Activated CD4-positive, alpha-beta T cell treated with anti-CD3 and anti-CD28 coated beads, Interleukin-2, amount 10 ng/mL, durations not matched to agents 7 days and 5 days (primary cell): ENCODE results near the gene TCHP. TPM values are rescaled to one million over a fixed set of nuclear protein-coding genes. Genes with fewer than 3 reads are reported as not detected.
"Not testable (repeated sequence)": the region's sequence is repeated elsewhere in the genome, so short reads cannot be mapped to it uniquely, and the experiment has no call there.

Source experiments
- CTCF ChIA-PET: fragments of 350-600 bp; sonication (Branson Sonifier 250); formaldehyde crosslinking; loops from one replicate; lab custom pipeline; 2021; ENCODE audit warnings: antibody characterized with exemption; lab: Charles Lee
- POLR2A ChIA-PET: fragments of 350-600 bp; sonication (Branson Sonifier 250); formaldehyde crosslinking; loops from one replicate; lab custom pipeline; 2021; ENCODE audit warnings: antibody characterized with exemption; lab: Charles Lee
- DNase-seq: peaks from one replicate; pipeline ENCODE4 v3.0.0-alpha.2; 2020
- H3K27ac Mint-ChIP-seq: one replicate; pipeline ENCODE4 v1.8.0; 2021; ENCODE audit warnings: mild to moderate bottlenecking, moderate library complexity, mixed read lengths
- H3K27me3 Mint-ChIP-seq: one replicate; pipeline ENCODE4 v1.8.0; 2021; ENCODE audit warnings: mixed read lengths
- H3K36me3 Mint-ChIP-seq: one replicate; pipeline ENCODE4 v1.8.0; 2021; ENCODE audit warnings: low read depth, mixed read lengths
- H3K4me1 Mint-ChIP-seq: one replicate; pipeline ENCODE4 v1.8.0; 2021; ENCODE audit warnings: mixed read lengths
- H3K4me3 Mint-ChIP-seq: one replicate; pipeline ENCODE4 v1.8.0; 2021; ENCODE audit warnings: mild to moderate bottlenecking, moderate library complexity, mixed read lengths
- H3K9me3 Mint-ChIP-seq: one replicate; pipeline ENCODE4 v1.8.0; 2021; ENCODE audit warnings: mixed read lengths
- total RNA-seq, 2 experiments: library from RNA; stranded (reverse); gene quantifications; one replicate each; pipeline ENCODE4 v1.2.3, GENCODE V29; 2021

The TCHP gene
- total RNA-seq, 2 experiments from 2014 or later: 27.9 to 36.0 TPM

DNA sequence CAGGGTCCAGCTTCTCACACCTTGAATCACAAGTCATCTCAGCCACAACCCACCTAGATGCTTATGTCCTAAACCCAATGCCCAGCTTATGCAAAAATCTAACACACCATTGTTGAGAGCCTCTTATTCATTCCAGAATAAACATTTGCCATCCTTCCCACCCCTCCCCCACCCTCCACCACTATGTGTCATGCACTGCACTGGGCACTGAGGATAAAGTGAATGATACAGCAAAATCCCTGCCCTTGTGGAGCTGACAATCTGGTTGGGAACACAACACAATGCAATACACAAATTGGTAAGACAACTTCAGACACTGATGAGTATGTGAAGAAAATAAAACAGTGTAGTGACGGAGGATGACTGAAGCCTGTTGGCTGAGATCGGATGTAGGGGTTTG, 18.3 kb upstream of the TCHP start:
- DNase-seq: no peak
- Mint-ChIP-seq H3K27me3 (peaks cover 11% of the 10 kb centered on the region), H3K36me3 (no peaks in the 10 kb centered on the region), H3K4me3 (no peak overlapping the region), H3K4me1 (peaks cover 39% of the 10 kb centered on the region), H3K27ac (no peak overlapping the region), H3K9me3 (no peaks in the 10 kb centered on the region)
- ChIA-PET POLR2A (no interaction called here), CTCF (interaction anchor here (0.8 to 1.7 kb wide), 3 partner anchors 20 to 37 kb away, joined by 4 to 8 read pairs (median 5); no protein-coding TSS in a partner anchor)

DNA sequence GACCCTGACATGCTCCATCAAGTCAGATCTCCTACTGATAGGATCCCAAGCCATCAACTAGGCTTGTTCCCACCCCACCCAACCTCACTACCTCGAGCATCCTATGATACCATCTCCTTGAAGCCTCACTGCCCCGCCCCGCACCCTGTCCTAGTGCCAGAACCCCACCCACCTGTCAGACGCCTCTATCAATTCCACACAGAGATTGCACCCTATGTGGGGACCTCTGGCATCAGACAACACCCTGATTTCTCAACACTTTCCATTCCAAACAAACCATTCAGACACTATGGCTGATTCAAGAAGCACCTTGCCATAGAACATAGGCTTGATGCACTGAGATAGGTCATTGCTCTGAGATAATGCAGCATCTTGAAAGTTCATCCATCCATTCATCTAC, 16.6 kb upstream of the TCHP start:
- H3K9me3 Mint-ChIP-seq: no peaks in the 10 kb centered on the region
- POLR2A ChIA-PET: no interaction called here
- DNase-seq: no peak
- H3K4me1 Mint-ChIP-seq: peaks cover 43% of the 10 kb centered on the region
- peaks cover 11% of the 10 kb centered on the region for H3K27me3 Mint-ChIP-seq
- no peak overlapping the region for H3K4me3 Mint-ChIP-seq
- CTCF ChIA-PET: interaction anchor here (1.0 kb wide), 1 partner anchor 54 kb away, joined by 4 read pairs; no protein-coding TSS in a partner anchor
- peaks cover under 1% of the 10 kb centered on the region for H3K36me3 Mint-ChIP-seq
- no peak overlapping the region for H3K27ac Mint-ChIP-seq

GRCh38 chr12:109885616-109886015, 14.5 kb upstream of the TCHP start:
- POLR2A ChIA-PET: no interaction called here
- H3K27ac Mint-ChIP-seq: no peak overlapping the region
- peaks cover 42% of the 10 kb centered on the region for H3K4me1 Mint-ChIP-seq
- H3K27me3 Mint-ChIP-seq: peaks cover 11% of the 10 kb centered on the region
- no peak overlapping the region for H3K4me3 Mint-ChIP-seq
- CTCF ChIA-PET: interaction anchor here (1.0 to 1.5 kb wide), 2 partner anchors 9 to 81 kb away, joined by 3 to 7 read pairs; no protein-coding TSS in a partner anchor
- H3K9me3 Mint-ChIP-seq: no peaks in the 10 kb centered on the region
- DNase-seq: no peak
- peaks cover 3% of the 10 kb centered on the region for H3K36me3 Mint-ChIP-seq

DNA sequence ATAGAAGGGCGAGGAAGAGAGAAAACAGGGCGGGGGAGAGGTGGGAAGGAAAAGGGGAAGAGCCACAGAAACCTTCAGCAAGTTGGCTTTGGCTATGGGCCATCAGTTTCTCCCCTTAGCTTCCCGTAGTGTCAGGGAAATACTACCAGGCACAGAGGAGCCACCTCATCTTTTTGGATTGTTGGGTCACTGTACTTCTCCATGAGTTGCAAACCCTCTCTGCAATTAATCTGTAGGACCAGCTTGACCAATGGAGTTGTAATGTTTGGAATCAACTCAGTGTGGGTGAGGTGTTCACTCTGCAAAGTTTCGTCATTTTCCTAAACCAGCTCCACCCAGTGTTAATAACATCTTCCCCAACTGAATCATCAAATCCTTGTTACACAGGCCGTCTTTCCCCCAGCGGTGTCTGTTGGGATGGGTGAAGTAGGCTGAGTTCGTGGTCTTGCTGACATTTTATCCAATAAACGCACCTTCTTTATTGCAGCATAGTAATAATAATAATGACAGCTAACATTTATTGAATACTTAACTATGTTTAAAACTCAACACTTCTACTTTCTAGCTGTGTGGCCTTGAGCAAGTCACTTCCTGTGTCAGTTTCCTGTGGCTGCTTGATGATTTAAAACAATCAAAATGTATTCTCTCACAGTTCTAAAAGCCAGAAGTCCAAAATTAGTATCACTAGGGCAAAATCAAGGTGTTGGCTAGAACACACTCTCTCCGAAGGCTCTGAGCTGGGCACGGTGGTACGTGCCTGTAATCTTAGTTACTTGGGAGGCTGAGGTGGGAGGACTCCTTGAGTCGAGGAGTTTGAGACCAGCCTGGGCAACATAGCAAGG, 11.7 kb upstream of the TCHP start:
- POLR2A ChIA-PET: interaction anchor here (0.7 kb wide), 1 partner anchor 171 kb away, joined by 3 read pairs; no protein-coding TSS in a partner anchor
- H3K4me1 Mint-ChIP-seq: peaks cover 45% of the 10 kb centered on the region

DNA sequence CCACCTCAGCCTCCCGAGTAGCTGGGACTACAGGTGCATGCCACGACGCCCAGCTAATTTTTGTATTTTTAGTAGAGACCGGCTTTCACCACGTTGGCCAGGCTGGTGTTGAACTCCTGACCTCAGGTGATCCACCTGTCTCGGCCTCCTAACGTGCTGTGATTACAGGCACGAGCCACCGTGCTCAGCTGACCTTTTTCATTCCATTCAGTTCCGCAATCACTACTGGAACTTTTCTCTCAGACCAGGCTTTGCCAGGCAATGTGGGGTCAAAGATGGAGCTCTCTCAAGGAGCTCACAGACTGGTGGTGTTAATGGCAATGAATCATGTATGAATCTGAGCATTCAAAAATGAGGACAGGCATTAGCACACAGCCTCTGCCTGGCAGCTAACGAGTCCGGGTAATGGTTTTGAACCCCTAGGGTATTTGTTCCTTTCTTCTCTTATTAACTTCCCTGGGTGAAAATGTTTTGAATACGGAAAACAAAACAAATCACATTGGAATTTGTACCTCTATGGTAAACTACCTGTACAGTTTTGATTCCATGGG, 9.4 kb upstream of the TCHP start:
- ChIA-PET POLR2A (no interaction called here), CTCF (interaction anchor here (0.6 to 1.1 kb wide), 2 partner anchors 10 to 834 kb away, joined by 3 to 4 read pairs; partner anchors contain the start of gene GLTP)
- H3K36me3 Mint-ChIP-seq: peaks cover 3% of the 10 kb centered on the region
- peaks cover 48% of the 10 kb centered on the region for H3K4me1 Mint-ChIP-seq
- no peaks in the 10 kb centered on the region for H3K9me3 Mint-ChIP-seq
- no peak overlapping the region for H3K4me3 Mint-ChIP-seq
- no peak for DNase-seq
- no peak overlapping the region for H3K27ac Mint-ChIP-seq
- H3K27me3 Mint-ChIP-seq: no peaks in the 10 kb centered on the region

More for the DNA sequence above, 11.7 kb upstream of the TCHP start:
- Mint-ChIP-seq H3K27me3 (peaks cover 5% of the 10 kb centered on the region), H3K4me3 (peak overlapping the region; percentile 53), H3K27ac (peak overlapping the region; percentile 99), H3K36me3 (peaks cover 3% of the 10 kb centered on the region), H3K9me3 (no peaks in the 10 kb centered on the region)
- peak; percentile 24 for DNase-seq
- CTCF ChIA-PET: interaction anchor here (1.0 to 1.6 kb wide), 2 partner anchors 16 to 370 kb away, joined by 3 to 4 read pairs; no protein-coding TSS in a partner anchor

- H3K4me3 Mint-ChIP-seq, H3K9me3 Mint-ChIP-seq, H3K36me3 Mint-ChIP-seq, POLR2A ChIA-PET, H3K27me3 Mint-ChIP-seq, DNase-seq, H3K27ac Mint-ChIP-seq: not testable (repeated sequence)
- peaks cover 48% of the 10 kb centered on the region for H3K4me1 Mint-ChIP-seq
- CTCF ChIA-PET: interaction anchor here (1.0 kb wide), 1 partner anchor 13 kb away, joined by 3 read pairs; no protein-coding TSS in a partner anchor
Observed at GRCh38 chr12:109891731-109892130, 8.3 kb upstream of the TCHP start.

GRCh38 chr12:109892165-109892715, 7.8 kb upstream of the TCHP start:
- DNase-seq: no peak
- Mint-ChIP-seq H3K27ac (peak overlapping the region; percentile 52), H3K27me3 (no peaks in the 10 kb centered on the region), H3K9me3 (no peaks in the 10 kb centered on the region), H3K36me3 (peaks cover 3% of the 10 kb centered on the region), H3K4me3 (no peak overlapping the region), H3K4me1 (peaks cover 48% of the 10 kb centered on the region)
- CTCF ChIA-PET: interaction anchor here (1.0 kb wide), 1 partner anchor 14 kb away, joined by 3 read pairs; no protein-coding TSS in a partner anchor
- POLR2A ChIA-PET: no interaction called here

- CTCF ChIA-PET: interaction anchor here (0.6 to 1.4 kb wide), 2 partner anchors 20 to 424 kb away, joined by 4 read pairs; no protein-coding TSS in a partner anchor
- POLR2A ChIA-PET: no interaction called here
- DNase-seq: peak; percentile 47
- Mint-ChIP-seq H3K36me3 (peaks cover 3% of the 10 kb centered on the region), H3K9me3 (no peaks in the 10 kb centered on the region), H3K27me3 (no peaks in the 10 kb centered on the region), H3K4me1 (peaks cover 43% of the 10 kb centered on the region), H3K27ac (peak overlapping the region; percentile 52), H3K4me3 (no peak overlapping the region)
Observed at GRCh38 chr12:109892748-109893147, 7.3 kb upstream of the TCHP start.

DNA sequence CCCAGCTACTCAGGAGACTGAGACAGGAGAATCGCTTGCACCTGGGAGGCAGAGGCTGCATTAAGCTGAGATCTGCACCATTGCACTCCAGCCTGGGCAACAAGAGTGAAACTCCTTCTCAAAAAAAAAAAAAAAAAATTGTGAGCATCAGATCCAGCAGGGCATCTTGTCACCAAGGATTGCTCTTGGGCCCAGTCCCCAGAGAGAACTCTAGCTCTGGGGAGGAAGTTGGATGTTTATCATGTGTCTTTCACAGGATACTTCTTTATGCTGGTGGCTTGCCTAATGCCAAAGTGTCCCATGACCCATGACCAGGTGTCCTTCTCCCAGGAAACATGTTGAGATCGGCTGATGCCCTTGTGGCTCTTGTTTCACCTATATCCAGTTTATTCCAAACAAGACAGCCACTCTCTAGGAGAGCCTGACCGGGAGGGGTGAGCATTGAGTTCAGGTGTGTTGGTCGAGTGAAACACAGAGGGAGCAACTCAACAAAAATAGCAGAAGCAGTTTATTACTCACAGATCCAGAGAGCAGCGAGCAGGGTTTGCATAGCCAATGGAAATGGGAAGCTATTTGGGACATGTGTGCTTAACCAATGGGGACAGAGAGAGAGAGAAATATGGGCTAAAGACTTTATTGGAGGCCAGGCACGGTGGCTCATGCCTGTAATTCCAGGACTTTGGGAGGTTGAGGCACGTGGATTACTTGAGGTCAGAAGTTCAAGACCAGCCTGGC, 6.6 kb upstream of the TCHP start:
- peaks cover 3% of the 10 kb centered on the region for H3K36me3 Mint-ChIP-seq
- peaks cover 36% of the 10 kb centered on the region for H3K4me1 Mint-ChIP-seq
- H3K27ac Mint-ChIP-seq: peak overlapping the region; percentile 52
- no peaks in the 10 kb centered on the region for H3K27me3 Mint-ChIP-seq
- H3K4me3 Mint-ChIP-seq: no peak overlapping the region
- DNase-seq: no peak
- H3K9me3 Mint-ChIP-seq: no peaks in the 10 kb centered on the region
- ChIA-PET POLR2A (no interaction called here), CTCF (interaction anchor here (0.6 to 1.4 kb wide), 3 partner anchors 11 to 423 kb away, joined by 4 to 5 read pairs (median 4); no protein-coding TSS in a partner anchor)

- no peak for DNase-seq
- ChIA-PET CTCF (interaction anchor here (0.6 to 1.0 kb wide), 4 partner anchors 9 to 26 kb away, joined by 3 to 7 read pairs (median 4); partner anchors contain the start of gene GLTP), POLR2A (no interaction called here)
- peaks cover under 1% of the 10 kb centered on the region for H3K36me3 Mint-ChIP-seq
- H3K4me1 Mint-ChIP-seq: peaks cover 25% of the 10 kb centered on the region
- no peaks in the 10 kb centered on the region for H3K9me3 Mint-ChIP-seq
- no peak overlapping the region for H3K27ac Mint-ChIP-seq
- H3K27me3 Mint-ChIP-seq: no peaks in the 10 kb centered on the region
- H3K4me3 Mint-ChIP-seq: no peak overlapping the region
Observed at GRCh38 chr12:109894939-109895338, 5.1 kb upstream of the TCHP start.

DNA sequence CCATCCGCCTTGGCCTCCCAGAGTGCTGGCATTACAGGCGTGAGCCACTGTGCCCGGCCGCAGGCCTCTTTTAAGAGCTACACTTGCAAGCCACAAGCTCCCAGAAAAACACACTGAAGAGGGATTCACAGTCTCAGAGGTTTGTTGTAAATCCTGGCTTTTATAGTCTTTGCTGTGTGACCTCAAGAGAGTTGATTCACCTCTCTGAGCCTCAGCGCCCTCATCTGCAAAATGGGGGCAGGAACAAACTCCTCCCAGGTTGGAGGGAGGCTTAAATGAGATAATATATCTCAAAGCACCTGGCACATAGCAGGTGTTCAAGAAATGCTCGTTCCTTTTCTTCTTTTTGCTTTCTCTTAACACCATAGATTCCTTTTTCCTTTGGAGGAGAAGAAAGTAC, 3.9 kb upstream of the TCHP start:
- Mint-ChIP-seq H3K27ac (no peak overlapping the region), H3K27me3 (no peaks in the 10 kb centered on the region), H3K36me3 (peaks cover 3% of the 10 kb centered on the region), H3K4me3 (no peak overlapping the region), H3K9me3 (no peaks in the 10 kb centered on the region), H3K4me1 (peaks cover 25% of the 10 kb centered on the region)
- POLR2A ChIA-PET: no interaction called here
- no peak for DNase-seq
- CTCF ChIA-PET: interaction anchor here (1.1 kb wide), 1 partner anchor 103 kb away, joined by 3 read pairs; the partner anchor contains the start of gene ANKRD13A

DNA sequence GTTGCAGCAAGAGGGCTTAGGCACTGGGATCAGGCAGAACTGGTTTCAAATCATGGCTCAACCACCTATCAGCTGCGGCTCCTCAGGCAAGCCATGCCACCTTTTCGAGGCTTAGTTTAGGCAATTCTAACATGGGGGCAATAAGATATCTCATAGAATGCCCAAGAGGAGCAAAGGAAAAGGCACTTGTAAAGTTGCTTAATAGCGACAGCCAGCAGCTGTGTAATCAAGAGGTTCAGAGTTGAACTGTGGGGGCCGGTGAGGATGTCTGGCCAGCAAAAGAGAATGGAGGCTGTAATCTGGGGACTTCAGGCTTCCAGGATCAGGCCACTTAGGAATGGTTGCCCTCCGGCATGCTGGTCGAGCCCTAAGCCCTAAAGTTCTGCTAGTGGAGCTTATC, 3.0 kb upstream of the TCHP start:
- Mint-ChIP-seq H3K27ac (no peak overlapping the region), H3K4me1 (peaks cover 33% of the 10 kb centered on the region), H3K4me3 (no peak overlapping the region), H3K9me3 (no peaks in the 10 kb centered on the region), H3K36me3 (peaks cover 3% of the 10 kb centered on the region), H3K27me3 (no peaks in the 10 kb centered on the region)
- CTCF ChIA-PET: interaction anchor here (0.6 to 1.1 kb wide), 2 partner anchors 25 to 103 kb away, joined by 3 read pairs; partner anchors contain the start of gene ANKRD13A
- POLR2A ChIA-PET: no interaction called here
- no peak for DNase-seq
